IMR-90 (cell line): ENCODE measurements around the gene MEGF11.

Source experiments
- BHLHE40 ChIP-seq: fragments of 150-350 bp; IDR thresholded peaks from 2 replicates; pipeline ENCODE4 v1.6.1; 2016; ENCODE audit warnings: mild to moderate bottlenecking, low read depth, low read length
- CHD1 ChIP-seq: IDR thresholded peaks from 2 replicates; pipeline ENCODE4 v1.6.1; 2012; ENCODE audit warnings: low read depth, low read length, improper control_type of control experiment
- FOS ChIP-seq: fragments of 150-350 bp; IDR thresholded peaks from 2 replicates; pipeline ENCODE4 v1.6.1; 2016; ENCODE audit warnings: low read depth, low read length
- RFX5 ChIP-seq: IDR thresholded peaks from 2 replicates; pipeline ENCODE4 v1.8.0; 2012; ENCODE audit warnings: low read depth, mild to moderate bottlenecking, low read length, moderate library complexity
- TF ChIP-seq, protein P1 (sequence below): conservative IDR thresholded peaks from 2 replicates; pipeline ENCODE4 v1.5.1; 2012; ENCODE audit warnings: mild to moderate bottlenecking, low read depth, low read length, improper control_type of control experiment

DNA sequence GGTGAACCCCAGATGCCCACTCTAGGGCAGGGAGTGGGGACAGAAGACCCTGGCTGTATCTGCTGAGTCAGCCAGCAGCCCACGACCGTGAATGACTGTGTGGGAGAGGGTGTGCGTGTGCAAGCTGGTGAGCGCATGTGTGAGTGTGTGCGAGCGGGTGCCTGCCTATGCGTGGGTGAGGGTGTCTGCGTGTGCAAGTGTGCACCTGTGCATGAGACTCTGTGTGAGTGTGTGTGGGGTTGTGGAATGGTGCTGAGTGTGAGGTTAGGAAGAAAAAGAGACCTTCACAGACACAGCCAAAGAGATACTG is 235.1 kb downstream of the MEGF11 start:
- TF ChIP-seq CHD1: no peak
- TF ChIP-seq, protein P1, sequence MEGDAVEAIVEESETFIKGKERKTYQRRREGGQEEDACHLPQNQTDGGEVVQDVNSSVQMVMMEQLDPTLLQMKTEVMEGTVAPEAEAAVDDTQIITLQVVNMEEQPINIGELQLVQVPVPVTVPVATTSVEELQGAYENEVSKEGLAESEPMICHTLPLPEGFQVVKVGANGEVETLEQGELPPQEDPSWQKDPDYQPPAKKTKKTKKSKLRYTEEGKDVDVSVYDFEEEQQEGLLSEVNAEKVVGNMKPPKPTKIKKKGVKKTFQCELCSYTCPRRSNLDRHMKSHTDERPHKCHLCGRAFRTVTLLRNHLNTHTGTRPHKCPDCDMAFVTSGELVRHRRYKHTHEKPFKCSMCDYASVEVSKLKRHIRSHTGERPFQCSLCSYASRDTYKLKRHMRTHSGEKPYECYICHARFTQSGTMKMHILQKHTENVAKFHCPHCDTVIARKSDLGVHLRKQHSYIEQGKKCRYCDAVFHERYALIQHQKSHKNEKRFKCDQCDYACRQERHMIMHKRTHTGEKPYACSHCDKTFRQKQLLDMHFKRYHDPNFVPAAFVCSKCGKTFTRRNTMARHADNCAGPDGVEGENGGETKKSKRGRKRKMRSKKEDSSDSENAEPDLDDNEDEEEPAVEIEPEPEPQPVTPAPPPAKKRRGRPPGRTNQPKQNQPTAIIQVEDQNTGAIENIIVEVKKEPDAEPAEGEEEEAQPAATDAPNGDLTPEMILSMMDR: no peak
- no peak for TF ChIP-seq RFX5
- TF ChIP-seq BHLHE40: no peak
- no peak for TF ChIP-seq FOS
